Fibroblast of villous mesenchyme (primary cell): ENCODE data around the gene MEAK7. TPM values are rescaled to one million over a fixed set of nuclear protein-coding genes. Genes with fewer than 3 reads are reported as not detected.

Experiments
- DNase-seq: peaks from one replicate; pipeline ENCODE4 v3.0.0-alpha.2; 2010; ENCODE audit warnings: low read depth
- H3K4me3 ChIP-seq: 2 replicates; pipeline ENCODE4 v1.5.1; 2011; ENCODE audit warnings: low read depth, mild to moderate bottlenecking, low read length
- CTCF ChIP-seq: IDR thresholded peaks from 2 replicates; pipeline ENCODE4 v1.5.1; 2012; ENCODE audit warnings: low read depth, mild to moderate bottlenecking, low read length; ENCODE audit not compliant: insufficient read depth
- total RNA-seq: library from RNA; depleted of rRNA; stranded (reverse); fragments of >200 nt; gene quantifications from 2 replicates; pipeline ENCODE4 v1.2.3, GENCODE V29; 2012

Gene MEAK7
- total RNA-seq, 1 donor: 27.2 TPM

- no peak for TF ChIP-seq CTCF
- DNase-seq: peak; percentile 83
- H3K4me3 ChIP-seq: no peak overlapping the region
Measured at GRCh38 chr16:84513123-84513522, 8.7 kb upstream of the MEAK7 start.

GRCh38 chr16:84511831-84512230, 7.4 kb upstream of the MEAK7 start:
- TF ChIP-seq CTCF: no peak
- no peak overlapping the region for H3K4me3 ChIP-seq
- DNase-seq: no peak

GRCh38 chr16:84511180-84511800, 6.8 kb upstream of the MEAK7 start:
- peak; percentile 86 for DNase-seq
- H3K4me3 ChIP-seq: no peak overlapping the region
- peak; percentile 93 for TF ChIP-seq CTCF

- H3K4me3 ChIP-seq: no peak overlapping the region
- TF ChIP-seq CTCF: no peak
- no peak for DNase-seq
Measured at GRCh38 chr16:84509032-84509950, 4.8 kb upstream of the MEAK7 start.

- H3K4me3 ChIP-seq: no peak overlapping the region
- no peak for TF ChIP-seq CTCF
- DNase-seq: no peak
Measured at GRCh38 chr16:84508502-84508901, 4.0 kb upstream of the MEAK7 start.

- no peak overlapping the region for H3K4me3 ChIP-seq
- no peak for TF ChIP-seq CTCF
- no peak for DNase-seq
Measured at GRCh38 chr16:84507011-84507982, 2.8 kb upstream of the MEAK7 start.
